Measurements from ENCODE around the gene DIS3L.

The DIS3L gene

DNA sequence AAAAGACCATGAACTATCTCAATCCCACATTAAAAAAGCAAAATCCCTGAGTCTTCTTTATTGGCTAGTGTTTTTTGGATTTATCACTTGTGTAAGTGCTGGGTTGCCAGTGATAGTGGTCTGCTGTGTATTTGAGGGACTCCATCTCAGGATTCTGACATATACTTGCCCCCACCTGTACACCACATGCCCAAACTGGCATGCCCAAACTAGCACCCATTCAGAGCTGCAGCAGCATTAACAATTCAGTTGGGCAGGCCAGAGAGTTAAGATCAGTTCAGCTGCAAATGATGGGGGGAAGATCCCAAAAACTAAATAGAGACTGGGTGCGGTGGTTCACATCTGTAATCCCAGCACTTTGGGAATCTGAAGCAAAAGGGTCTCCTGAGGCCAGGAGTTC is 69.4 kb downstream of the DIS3L start:
- Histone ChIP-seq H3K18ac (ENCODE audit: low read length) (no peak overlapping the region), H3K27me3 (ENCODE audit: control insufficient read depth in 3 of 3, insufficient read depth in 3 of 3, low read depth in 1 of 3, low read length in 3 of 3) (no peaks in the 10 kb centered on the region), H4K91ac (ENCODE audit: low read depth, low read length, poor library complexity) (no peak overlapping the region), H4K8ac (ENCODE audit: low read depth, low read length) (no peak overlapping the region), H2AFZ (ENCODE audit: low read length) (no peak overlapping the region), H3K4me3 (ENCODE audit: low read length in 2 of 2) (no peak overlapping the region), H3K36me3 (replicated peaks in 1 of 2; ENCODE audit: control insufficient read depth in 2 of 2, insufficient read depth in 2 of 2, low read length in 2 of 2) (no peaks in the 10 kb centered on the region), H3K23ac (ENCODE audit: low read depth, low read length, poor library complexity) (no peak overlapping the region), H3K9ac (ENCODE audit: low read depth, low read length, poor library complexity) (no peak overlapping the region), H2BK15ac (ENCODE audit: low read length) (no peak overlapping the region), H3K27ac (replicated peaks; ENCODE audit: low read length) (no peak overlapping the region), H2BK120ac (ENCODE audit: low read depth, low read length) (no peak overlapping the region), H3K14ac (ENCODE audit: low read length) (no peak overlapping the region), H3K4me1 (ENCODE audit: control insufficient read depth in 2 of 2, insufficient read depth in 1 of 2, low read depth in 1 of 2, low read length in 2 of 2) (no peaks in the 10 kb centered on the region), H3K9me3 (replicated peaks in 1 of 2; ENCODE audit: control insufficient read depth in 2 of 2, insufficient read depth in 1 of 2, low read depth in 1 of 2, low read length in 2 of 2) (no peaks in the 10 kb centered on the region), H3K79me1 (ENCODE audit: low read depth, low read length) (no peaks in the 10 kb centered on the region), H2AK5ac (ENCODE audit: low read depth, low read length) (no peak overlapping the region), H3K4ac (ENCODE audit: low read length) (no peak overlapping the region), H2BK12ac (ENCODE audit: low read length) (no peak overlapping the region), H3K4me2 (ENCODE audit: insufficient read depth, low read length, poor library complexity, severe bottlenecking) (no peak overlapping the region), H2BK5ac (ENCODE audit: low read length) (no peak overlapping the region)
- DNase-seq (ENCODE audit: low spot score) = no peak
- no CpG with 5 or more reads among the region's 1 CpG for WGBS, 2 donors (ENCODE audit: extremely low coverage in 2 of 2, insufficient read length in 2 of 2, insufficient replicate concordance in 1 of 2)

DNA sequence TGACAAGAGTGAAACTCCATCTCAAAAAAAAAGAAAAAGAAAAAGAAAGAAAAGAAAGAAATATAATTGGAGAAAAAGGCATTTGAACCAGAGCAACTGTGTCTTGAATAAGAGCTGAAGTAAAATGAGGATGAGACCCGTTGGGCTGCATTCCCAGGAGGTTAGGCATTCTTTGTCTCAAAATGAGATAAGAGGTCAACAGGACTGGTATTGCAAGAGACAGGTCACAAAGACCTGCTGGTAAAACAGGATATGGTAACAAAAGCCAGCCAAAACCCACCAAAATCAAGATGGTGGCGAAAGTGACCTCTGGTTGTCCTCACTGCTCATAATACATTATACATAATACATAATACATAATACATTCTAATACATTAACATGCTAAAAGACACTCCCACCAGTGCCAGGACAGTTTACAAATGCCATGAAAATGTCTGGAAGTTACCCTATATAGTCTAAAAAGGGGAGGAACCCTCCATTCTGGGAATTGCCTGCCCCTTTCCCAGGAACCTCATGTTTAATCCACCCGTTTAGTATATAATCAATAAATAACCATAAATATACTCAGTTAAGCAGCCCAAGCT is 71.7 kb downstream of the DIS3L start:
- H3K4ac ChIP-seq (ENCODE audit: low read length) = no peak overlapping the region
- no peaks in the 10 kb centered on the region for H3K79me1 ChIP-seq (ENCODE audit: low read depth, low read length)

DNA sequence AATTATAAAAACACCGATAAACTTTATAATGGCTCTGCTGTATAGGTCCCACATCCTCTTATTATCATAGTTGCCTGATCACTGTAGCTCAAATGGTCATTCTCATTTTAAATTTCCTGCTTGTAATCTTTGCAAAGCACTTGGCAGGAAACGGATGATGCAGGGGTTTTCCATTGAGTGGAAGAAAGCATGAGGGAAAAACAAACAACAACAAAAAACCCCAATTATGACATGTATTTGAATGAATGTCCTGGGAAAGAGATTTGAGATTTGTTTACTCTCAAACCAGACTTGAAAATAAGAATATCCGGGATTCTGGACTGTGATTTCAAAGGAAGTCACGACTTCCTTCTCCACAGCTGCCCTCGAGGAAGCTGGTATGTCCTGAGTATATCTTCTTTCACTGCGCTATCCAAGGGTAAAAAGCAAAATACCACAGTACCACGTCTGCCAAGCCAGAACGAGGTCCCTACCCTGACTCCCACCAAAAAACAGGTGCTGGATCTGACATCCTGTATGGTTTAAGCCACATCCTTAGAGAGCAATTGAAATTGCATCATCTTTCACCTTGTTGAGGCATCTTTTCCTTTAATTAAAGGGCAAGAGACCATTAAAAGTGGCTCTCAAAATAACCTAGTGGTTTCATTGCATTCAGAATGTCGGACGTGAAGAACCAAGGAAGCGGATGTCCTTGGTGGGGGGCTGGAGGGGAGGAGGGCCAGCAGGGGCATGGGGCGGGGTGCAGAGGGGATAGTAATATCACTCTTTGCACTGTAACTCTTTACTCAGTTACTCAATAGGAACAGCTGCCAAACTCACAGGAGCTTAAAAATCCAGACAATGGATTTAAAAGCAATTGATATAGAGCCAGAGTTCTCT is 76.6 kb downstream of the DIS3L start:
- no peaks in the 10 kb centered on the region for H3K27me3 ChIP-seq (ENCODE audit: control insufficient read depth in 3 of 3, insufficient read depth in 3 of 3, low read depth in 1 of 3, low read length in 3 of 3)
- H3K36me3 ChIP-seq (replicated peaks in 1 of 2; ENCODE audit: control insufficient read depth in 2 of 2, insufficient read depth in 2 of 2, low read length in 2 of 2) = no peaks in the 10 kb centered on the region
- DNase-seq (ENCODE audit: low spot score) = no peak
- H3K27ac ChIP-seq (replicated peaks; ENCODE audit: low read length) = no peak overlapping the region
- no peak overlapping the region for H3K18ac ChIP-seq (ENCODE audit: low read length)
- no peak overlapping the region for H3K9ac ChIP-seq (ENCODE audit: low read depth, low read length, poor library complexity)
- H4K8ac ChIP-seq (ENCODE audit: low read depth, low read length) = no peak overlapping the region
- no peak overlapping the region for H3K23ac ChIP-seq (ENCODE audit: low read depth, low read length, poor library complexity)
- H2BK12ac ChIP-seq (ENCODE audit: low read length) = no peak overlapping the region
- H3K4me2 ChIP-seq (ENCODE audit: insufficient read depth, low read length, poor library complexity, severe bottlenecking) = no peak overlapping the region
- H3K4me1 ChIP-seq (ENCODE audit: control insufficient read depth in 2 of 2, insufficient read depth in 1 of 2, low read depth in 1 of 2, low read length in 2 of 2) = no peaks in the 10 kb centered on the region
- H2AFZ ChIP-seq (ENCODE audit: low read length) = peak overlapping the region; percentile 78
- WGBS, 2 donors (ENCODE audit: extremely low coverage in 2 of 2, insufficient read length in 2 of 2, insufficient replicate concordance in 1 of 2) = no CpG with 5 or more reads among the region's 12 CpGs
- no peak overlapping the region for H3K4me3 ChIP-seq (ENCODE audit: low read length in 2 of 2)
- H4K91ac ChIP-seq (ENCODE audit: low read depth, low read length, poor library complexity) = no peak overlapping the region
- no peak overlapping the region for H3K14ac ChIP-seq (ENCODE audit: low read length)
- H2BK15ac ChIP-seq (ENCODE audit: low read length) = no peak overlapping the region
- H2BK120ac ChIP-seq (ENCODE audit: low read depth, low read length) = no peak overlapping the region
- peaks cover 0 to 5% of the 10 kb centered on the region in 2 donors for H3K9me3 ChIP-seq (replicated peaks in 1 of 2; ENCODE audit: control insufficient read depth in 2 of 2, insufficient read depth in 1 of 2, low read depth in 1 of 2, low read length in 2 of 2)
- H3K4ac ChIP-seq (ENCODE audit: low read length) = no peak overlapping the region
- H2BK5ac ChIP-seq (ENCODE audit: low read length) = no peak overlapping the region
- H2AK5ac ChIP-seq (ENCODE audit: low read depth, low read length) = no peak overlapping the region
- H3K79me1 ChIP-seq (ENCODE audit: low read depth, low read length) = no peaks in the 10 kb centered on the region

More for the DNA sequence above, 71.7 kb downstream of the DIS3L start:
- no peak overlapping the region for H4K91ac ChIP-seq (ENCODE audit: low read depth, low read length, poor library complexity)
- H2AK5ac ChIP-seq (ENCODE audit: low read depth, low read length) = no peak overlapping the region
- H3K27ac ChIP-seq (replicated peaks; ENCODE audit: low read length) = no peak overlapping the region
- no peaks in the 10 kb centered on the region for H3K36me3 ChIP-seq (replicated peaks in 1 of 2; ENCODE audit: control insufficient read depth in 2 of 2, insufficient read depth in 2 of 2, low read length in 2 of 2)
- H3K14ac ChIP-seq (ENCODE audit: low read length) = no peak overlapping the region
- H2BK15ac ChIP-seq (ENCODE audit: low read length) = no peak overlapping the region
- no peak overlapping the region for H4K8ac ChIP-seq (ENCODE audit: low read depth, low read length)
- H3K9ac ChIP-seq (ENCODE audit: low read depth, low read length, poor library complexity) = no peak overlapping the region
- H3K9me3 ChIP-seq (replicated peaks in 1 of 2; ENCODE audit: control insufficient read depth in 2 of 2, insufficient read depth in 1 of 2, low read depth in 1 of 2, low read length in 2 of 2) = no peaks in the 10 kb centered on the region
- no peak overlapping the region for H3K23ac ChIP-seq (ENCODE audit: low read depth, low read length, poor library complexity)
- H3K4me3 ChIP-seq (ENCODE audit: low read length in 2 of 2) = no peak overlapping the region
- H2BK5ac ChIP-seq (ENCODE audit: low read length) = no peak overlapping the region
- no peak overlapping the region for H3K18ac ChIP-seq (ENCODE audit: low read length)
- H3K4me2 ChIP-seq (ENCODE audit: insufficient read depth, low read length, poor library complexity, severe bottlenecking) = no peak overlapping the region
- WGBS, 2 donors (ENCODE audit: extremely low coverage in 2 of 2, insufficient read length in 2 of 2, insufficient replicate concordance in 1 of 2) = no CpG with 5 or more reads among the region's 3 CpGs
- no peaks in the 10 kb centered on the region for H3K27me3 ChIP-seq (ENCODE audit: control insufficient read depth in 3 of 3, insufficient read depth in 3 of 3, low read depth in 1 of 3, low read length in 3 of 3)
- DNase-seq (ENCODE audit: low spot score) = no peak
- H2BK12ac ChIP-seq (ENCODE audit: low read length) = no peak overlapping the region
- H2AFZ ChIP-seq (ENCODE audit: low read length) = no peak overlapping the region
- no peak overlapping the region for H2BK120ac ChIP-seq (ENCODE audit: low read depth, low read length)
- no peaks in the 10 kb centered on the region for H3K4me1 ChIP-seq (ENCODE audit: control insufficient read depth in 2 of 2, insufficient read depth in 1 of 2, low read depth in 1 of 2, low read length in 2 of 2)

DNA sequence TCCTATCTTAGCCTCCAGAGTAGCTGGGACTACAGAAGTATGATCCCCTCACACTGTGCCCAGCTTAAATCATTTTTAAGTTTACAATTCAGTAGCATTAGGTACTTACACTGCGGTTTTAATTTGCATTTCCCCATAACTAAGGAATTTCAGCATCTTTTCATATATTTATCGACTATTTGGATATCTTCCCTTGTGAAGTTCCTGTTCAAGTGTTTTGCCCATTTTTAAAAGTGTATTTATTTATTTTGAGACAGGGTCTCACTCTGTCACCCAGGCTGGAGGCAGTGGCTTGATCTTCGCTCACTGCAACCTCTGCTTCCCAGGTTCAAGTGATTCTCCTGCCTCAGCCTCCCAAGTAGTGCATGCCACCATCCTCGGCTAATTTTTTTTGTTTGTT is 80.8 kb downstream of the DIS3L start:
- Histone ChIP-seq H2AFZ (ENCODE audit: low read length) (no peak overlapping the region), H2BK120ac (ENCODE audit: low read depth, low read length) (no peak overlapping the region), H3K18ac (ENCODE audit: low read length) (no peak overlapping the region), H3K9ac (ENCODE audit: low read depth, low read length, poor library complexity) (no peak overlapping the region), H3K14ac (ENCODE audit: low read length) (no peak overlapping the region), H3K4me2 (ENCODE audit: insufficient read depth, low read length, poor library complexity, severe bottlenecking) (no peak overlapping the region), H3K4me3 (ENCODE audit: low read length in 2 of 2) (no peak overlapping the region), H3K4ac (ENCODE audit: low read length) (no peak overlapping the region), H4K91ac (ENCODE audit: low read depth, low read length, poor library complexity) (no peak overlapping the region), H4K8ac (ENCODE audit: low read depth, low read length) (no peak overlapping the region), H3K9me3 (replicated peaks in 1 of 2; ENCODE audit: control insufficient read depth in 2 of 2, insufficient read depth in 1 of 2, low read depth in 1 of 2, low read length in 2 of 2) (peaks cover 0 to 5% of the 10 kb centered on the region in 2 donors), H3K23ac (ENCODE audit: low read depth, low read length, poor library complexity) (no peak overlapping the region), H2BK5ac (ENCODE audit: low read length) (no peak overlapping the region), H3K27me3 (ENCODE audit: control insufficient read depth in 3 of 3, insufficient read depth in 3 of 3, low read depth in 1 of 3, low read length in 3 of 3) (no peaks in the 10 kb centered on the region), H2BK15ac (ENCODE audit: low read length) (no peak overlapping the region), H2BK12ac (ENCODE audit: low read length) (no peak overlapping the region), H3K4me1 (ENCODE audit: control insufficient read depth in 2 of 2, insufficient read depth in 1 of 2, low read depth in 1 of 2, low read length in 2 of 2) (no peaks in the 10 kb centered on the region), H3K27ac (replicated peaks; ENCODE audit: low read length) (no peak overlapping the region), H2AK5ac (ENCODE audit: low read depth, low read length) (no peak overlapping the region), H3K79me1 (ENCODE audit: low read depth, low read length) (no peaks in the 10 kb centered on the region), H3K36me3 (replicated peaks in 1 of 2; ENCODE audit: control insufficient read depth in 2 of 2, insufficient read depth in 2 of 2, low read length in 2 of 2) (no peaks in the 10 kb centered on the region)
- WGBS, 2 donors (ENCODE audit: extremely low coverage in 2 of 2, insufficient read length in 2 of 2, insufficient replicate concordance in 1 of 2) = no CpG with 5 or more reads among the region's 4 CpGs
- DNase-seq (ENCODE audit: low spot score) = no peak

Data from neuronal stem cell (in vitro differentiated cells).